Stimulated activated CD4-positive, alpha-beta T cell treated with anti-CD3 and anti-CD28 coated beads, Interleukin-4, amount 100 ng/mL, for 48 hours (primary cell): ENCODE measurements around the gene LAMA5.

Experiments used
- DNase-seq, 2 donors: peaks; one replicate each; pipeline ENCODE4 v3.0.0-alpha.2; 2020; ENCODE audit warnings: low read depth in 2 of 2

LAMA5 gene, protein sequence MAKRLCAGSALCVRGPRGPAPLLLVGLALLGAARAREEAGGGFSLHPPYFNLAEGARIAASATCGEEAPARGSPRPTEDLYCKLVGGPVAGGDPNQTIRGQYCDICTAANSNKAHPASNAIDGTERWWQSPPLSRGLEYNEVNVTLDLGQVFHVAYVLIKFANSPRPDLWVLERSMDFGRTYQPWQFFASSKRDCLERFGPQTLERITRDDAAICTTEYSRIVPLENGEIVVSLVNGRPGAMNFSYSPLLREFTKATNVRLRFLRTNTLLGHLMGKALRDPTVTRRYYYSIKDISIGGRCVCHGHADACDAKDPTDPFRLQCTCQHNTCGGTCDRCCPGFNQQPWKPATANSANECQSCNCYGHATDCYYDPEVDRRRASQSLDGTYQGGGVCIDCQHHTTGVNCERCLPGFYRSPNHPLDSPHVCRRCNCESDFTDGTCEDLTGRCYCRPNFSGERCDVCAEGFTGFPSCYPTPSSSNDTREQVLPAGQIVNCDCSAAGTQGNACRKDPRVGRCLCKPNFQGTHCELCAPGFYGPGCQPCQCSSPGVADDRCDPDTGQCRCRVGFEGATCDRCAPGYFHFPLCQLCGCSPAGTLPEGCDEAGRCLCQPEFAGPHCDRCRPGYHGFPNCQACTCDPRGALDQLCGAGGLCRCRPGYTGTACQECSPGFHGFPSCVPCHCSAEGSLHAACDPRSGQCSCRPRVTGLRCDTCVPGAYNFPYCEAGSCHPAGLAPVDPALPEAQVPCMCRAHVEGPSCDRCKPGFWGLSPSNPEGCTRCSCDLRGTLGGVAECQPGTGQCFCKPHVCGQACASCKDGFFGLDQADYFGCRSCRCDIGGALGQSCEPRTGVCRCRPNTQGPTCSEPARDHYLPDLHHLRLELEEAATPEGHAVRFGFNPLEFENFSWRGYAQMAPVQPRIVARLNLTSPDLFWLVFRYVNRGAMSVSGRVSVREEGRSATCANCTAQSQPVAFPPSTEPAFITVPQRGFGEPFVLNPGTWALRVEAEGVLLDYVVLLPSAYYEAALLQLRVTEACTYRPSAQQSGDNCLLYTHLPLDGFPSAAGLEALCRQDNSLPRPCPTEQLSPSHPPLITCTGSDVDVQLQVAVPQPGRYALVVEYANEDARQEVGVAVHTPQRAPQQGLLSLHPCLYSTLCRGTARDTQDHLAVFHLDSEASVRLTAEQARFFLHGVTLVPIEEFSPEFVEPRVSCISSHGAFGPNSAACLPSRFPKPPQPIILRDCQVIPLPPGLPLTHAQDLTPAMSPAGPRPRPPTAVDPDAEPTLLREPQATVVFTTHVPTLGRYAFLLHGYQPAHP (N-terminal part only)

DNA sequence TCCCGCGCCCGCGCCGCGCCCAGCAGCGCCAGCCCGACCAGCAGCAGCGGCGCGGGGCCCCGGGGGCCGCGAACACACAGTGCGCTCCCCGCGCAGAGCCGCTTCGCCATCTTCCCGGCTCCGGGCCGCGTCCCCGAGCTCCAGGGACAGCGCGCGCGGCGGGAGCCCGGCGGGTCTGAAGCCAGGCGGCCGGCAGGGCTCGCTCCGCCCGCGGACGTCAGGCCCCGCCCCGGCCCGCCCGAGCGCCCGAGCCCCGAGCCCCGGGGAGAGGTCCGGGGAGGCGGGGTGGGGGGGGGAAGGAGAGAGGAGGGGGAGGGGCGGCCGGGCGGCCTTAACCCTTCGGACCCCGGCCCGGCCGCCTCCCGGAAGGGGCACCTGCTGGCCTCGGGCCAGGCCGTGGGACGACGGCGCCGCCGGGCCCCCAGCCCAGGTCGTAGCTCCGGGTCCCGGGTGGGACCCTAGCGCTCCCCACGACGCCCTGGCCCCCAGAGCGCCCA, at the start of gene LAMA5:
Gene LAMA5, minus strand, starts transcription at position 177 of the 497 bp plus-strand sequence. Its CDS starts 67 bp downstream, at position 110.
- DNase-seq, result no peak

DNA sequence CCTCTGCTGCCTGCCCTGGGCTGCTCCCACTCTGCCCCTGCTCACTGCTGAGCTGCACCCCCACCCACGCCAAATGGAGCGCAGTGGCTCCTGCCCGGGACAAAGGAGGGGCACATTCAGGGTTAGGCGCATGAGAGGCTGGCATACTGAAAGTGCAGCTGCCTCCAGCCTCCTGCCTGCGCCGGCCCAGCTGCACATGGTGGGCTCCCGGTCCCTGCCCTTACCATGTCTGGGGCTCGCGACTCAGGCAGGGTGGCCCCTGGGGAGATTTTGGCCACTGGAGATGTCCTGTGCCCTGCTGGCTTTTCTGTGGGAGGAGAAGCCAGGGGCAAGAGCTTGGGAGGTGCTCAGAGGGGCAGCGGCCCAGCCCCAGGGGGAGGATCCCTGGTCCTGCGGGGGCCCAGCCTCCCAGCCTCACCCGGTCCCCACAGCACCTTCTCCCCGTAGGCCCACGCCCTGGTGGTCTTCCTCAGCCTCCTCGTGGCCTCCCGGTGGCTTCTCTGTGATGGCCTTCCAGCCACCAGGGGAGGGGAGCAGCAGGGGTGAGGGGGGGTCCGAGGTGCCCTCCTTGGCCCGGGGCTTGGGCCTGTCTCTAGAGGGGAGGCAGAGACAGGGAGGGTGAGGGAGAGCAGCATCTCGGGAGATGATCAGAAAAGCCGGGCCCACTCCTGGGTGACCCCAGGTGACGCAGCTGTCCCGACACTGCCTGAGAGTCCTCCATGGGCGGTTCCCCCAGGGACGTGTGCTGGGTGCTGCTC, 48.4 kb upstream of the LAMA5 start:
- no peak for DNase-seq

DNA sequence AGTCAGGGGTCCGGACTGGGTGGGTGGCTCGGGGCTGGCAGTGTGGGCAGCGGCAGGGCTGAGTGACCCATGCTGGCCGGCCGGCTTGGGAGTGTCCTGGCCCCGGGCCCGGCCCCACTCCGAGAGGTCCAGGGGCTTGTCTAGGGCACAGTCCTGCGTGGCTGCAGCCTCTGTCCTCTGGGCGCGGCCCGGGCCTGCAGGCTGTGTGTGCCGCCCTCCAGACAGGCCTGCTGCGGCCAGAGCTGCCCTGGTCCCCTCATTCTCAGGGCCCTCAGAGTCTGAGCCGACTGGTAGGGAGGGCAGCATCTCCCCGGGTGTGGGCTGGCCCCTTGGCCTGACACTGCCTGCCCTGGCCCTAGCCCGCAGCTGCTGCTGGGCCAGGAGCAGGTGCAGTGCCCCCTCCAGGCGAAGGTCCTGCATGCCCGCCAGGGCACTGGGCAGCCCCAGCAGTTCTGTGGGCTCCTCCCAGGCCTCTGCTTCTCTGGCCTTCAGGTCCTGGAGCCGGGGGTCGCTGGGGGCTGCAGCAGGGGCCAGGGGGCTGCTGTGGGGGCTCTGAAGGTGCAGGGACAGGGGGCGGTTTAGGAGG, 46.9 kb upstream of the LAMA5 start:
- no peak for DNase-seq

DNA sequence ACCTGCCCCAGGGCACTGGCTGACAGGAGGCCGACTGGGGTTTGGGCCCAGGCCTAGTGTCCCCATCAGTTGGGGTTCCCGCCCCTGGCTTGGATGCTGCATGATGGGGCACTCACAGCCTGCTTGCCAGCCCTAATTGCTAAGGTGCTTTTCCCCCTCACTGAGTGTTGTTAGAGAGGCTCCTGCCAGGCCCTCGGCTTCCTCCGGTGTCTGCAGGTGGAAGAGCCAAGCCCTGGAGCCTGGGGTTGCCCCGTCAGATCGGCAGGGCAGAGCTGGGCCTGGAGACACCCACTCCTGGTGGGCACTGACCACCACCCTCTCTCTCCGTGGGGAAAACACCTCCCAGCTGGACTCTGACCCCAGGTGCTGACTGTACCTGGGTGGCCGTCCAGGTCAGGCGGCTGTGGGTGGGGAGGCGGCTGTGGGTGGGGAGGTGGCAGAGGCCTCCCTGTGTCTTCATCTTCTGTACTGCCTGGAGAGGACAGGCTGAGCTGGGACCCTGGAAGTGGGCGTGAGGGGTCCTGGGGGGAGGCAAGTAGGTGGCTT, 46.0 kb upstream of the LAMA5 start:
- DNase-seq, result no peak

DNA sequence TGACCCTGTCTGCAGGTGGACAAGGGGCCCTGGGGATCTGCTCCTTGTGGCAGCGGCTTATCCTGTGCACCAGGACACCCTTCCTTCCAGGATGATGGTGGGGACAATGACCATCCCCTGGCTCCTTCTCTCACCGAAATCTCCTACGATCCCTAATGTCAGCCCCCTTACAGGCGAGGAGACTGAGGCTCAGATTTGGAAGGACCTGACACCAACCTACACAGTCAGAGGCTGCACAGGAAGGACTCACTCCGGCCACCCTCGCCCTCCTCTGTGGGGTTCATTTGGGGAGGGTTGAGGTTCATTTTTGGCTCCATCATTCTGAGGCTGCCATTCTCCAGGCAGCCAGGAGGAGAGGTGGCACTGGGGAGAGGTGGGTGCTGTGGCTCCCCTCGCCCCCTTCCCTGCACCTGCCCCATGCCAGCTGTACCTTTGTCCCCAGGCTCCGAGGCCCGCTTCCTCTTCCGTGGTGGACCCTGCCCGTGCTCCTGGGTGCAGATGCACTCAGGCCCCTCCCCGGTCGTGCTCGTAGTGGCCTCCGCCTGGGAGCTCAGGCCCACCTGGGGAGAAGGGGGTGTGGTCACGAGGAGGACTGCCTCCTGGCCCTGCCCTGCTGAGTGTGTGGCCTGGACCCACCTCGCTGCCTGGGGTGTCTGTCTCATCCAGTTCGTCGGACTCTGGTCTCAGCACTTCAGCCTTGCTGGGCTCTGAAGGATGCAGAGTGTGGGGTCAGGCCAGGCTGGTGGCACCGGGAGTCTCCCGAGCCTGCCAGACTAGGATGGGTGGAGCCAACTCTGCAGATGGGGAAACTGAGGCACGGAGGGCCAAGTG, 45.3 kb upstream of the LAMA5 start:
- DNase-seq, result no peak

DNA sequence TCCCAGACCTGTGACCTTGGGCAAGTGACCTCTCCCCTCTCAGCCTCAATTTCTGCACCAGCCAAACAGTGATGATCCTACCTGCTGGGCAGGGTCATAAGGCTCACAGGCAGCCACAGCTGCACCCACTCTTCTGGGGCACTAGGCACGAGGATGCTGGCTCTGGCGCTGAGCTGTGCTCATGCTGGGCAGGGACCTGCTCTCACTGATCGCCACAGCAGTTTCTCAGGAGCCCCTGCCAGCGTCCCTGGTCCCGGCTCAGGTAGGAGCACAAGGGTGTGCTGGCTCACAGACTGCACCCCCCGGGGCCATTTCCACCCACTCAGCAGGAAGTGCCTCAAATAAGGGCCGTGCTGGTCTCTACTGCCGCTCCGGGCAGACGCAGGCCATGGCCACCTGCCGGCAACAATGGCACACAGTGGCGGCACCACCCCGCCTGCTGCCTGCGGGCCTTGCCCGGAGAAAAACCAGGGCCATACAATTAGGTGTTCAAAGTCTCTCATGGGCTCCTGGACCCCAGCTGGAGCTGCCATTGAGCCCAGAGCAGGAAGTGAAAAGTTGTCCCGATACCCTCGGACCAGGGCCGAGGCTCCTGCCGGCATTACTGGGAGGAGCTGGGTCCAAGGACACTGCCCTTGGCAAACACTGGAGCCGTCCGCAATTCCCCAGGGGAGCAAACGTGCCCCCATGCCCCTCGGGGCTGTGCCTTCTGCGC, 44.5 kb upstream of the LAMA5 start:
- DNase-seq, result no peak

DNA sequence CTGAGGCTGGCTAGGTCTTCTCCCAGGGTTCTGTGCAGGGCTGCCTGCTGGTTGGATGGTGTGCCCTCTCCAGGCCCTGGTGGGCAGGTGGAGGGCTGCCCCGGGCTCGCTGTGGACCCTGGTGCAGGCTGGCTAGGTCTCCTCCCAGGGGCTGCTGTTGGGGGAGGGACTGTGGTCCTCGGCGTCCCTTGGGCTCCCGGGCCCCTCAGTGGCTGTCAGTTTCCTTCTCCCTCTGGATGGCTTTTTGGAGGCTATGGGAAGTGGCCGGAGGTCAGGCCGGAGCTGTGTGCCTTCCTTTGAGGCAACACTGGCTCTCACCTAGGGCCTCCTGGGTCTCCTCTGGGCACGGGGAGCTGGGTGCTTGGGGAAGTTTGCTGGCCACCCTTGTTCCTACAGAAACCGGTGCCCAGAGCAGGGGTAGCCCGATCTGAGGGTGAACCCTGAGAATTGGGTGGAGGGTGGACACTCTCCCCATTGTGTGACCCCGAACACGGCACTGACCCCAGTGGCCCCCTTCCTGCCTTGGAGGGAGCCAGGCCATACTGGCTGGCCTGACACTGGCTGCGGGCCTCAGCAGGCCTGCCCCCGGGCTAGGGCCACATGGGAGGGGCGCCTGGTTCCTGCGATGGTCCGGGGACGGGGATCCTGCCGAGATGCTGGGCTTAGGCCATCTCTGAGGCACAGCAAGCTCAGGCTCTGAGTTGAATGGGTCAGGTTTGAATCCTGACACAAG, 43.8 kb upstream of the LAMA5 start:
- DNase-seq, result no peak

DNA sequence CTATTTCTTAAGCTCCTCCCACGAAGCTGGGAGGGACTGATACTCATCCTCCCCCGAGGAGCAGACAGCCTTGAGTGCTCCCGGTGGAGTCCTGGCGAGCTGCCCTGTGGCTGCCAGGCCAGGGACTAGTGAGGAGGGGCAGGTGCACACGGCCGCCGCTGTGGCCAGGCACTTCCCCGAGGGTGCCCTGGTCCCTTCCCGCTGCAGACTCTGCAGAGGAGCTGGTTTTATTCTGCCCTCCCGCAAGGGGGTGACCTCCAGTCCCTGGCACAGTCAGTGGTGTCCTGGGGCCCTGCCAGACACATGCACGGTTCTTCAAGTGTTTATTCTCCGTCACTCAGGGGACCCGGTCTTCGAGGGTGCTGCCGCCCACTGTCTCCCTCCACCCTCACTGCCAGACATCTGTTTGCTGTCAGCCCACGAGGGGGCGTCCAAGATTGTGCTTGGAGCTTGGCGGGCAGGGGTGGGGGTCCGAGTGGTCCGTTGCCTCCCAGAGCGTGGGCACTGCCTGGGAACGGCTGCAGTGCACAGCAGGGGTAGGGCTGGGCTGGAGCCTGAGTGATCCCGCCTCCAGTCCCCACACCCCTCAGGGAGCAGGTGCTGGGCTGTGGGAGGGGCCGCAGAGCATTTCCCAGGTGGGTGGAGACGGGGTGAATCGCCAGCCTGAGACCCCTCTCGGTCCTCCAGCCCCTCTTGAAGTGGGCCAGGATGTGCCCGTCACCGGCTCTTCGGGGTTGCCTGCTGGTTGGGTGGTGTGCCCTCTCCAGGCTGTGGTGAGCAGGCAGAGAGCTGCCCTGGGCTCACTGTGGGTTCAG, 43.0 kb upstream of the LAMA5 start:
- DNase-seq, result no peak

DNA sequence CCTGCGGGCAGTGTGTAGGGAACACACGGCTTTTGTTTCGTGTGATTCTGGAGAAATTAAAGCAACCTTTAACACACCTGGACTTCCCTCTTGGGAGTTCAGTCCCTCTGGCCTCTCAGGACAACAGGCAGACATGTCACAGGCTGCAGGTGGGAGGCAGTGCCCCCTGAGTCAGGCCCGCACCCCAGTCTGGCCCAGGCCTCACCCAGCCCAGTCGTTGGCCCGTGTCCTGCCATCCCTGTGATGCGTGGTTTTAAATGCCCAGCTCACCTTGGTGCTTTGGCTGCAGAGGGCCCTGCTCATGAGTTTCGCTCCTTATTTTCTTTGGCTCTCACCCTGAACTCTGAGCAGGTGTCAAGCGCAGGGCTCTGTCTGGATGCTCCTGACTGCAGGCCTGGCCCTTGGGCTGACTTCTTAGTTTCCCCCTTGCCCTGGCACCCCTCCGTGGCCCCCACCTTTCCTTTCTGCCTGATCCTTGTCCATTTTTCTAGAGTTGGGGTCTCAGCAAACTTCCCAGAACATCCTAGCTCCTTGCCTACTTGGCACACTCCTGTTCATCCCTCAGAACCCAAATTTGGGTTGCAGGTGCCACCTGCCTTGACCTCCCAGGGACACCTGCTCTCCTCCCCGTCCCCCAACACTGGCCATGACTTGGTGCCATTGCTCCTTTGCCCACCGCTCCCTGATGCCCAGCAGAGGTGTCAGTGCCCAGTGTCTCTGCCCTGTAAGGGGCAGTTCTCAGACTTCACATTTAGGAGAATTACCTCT, 42.2 kb upstream of the LAMA5 start:
- DNase-seq, result no peak

DNA sequence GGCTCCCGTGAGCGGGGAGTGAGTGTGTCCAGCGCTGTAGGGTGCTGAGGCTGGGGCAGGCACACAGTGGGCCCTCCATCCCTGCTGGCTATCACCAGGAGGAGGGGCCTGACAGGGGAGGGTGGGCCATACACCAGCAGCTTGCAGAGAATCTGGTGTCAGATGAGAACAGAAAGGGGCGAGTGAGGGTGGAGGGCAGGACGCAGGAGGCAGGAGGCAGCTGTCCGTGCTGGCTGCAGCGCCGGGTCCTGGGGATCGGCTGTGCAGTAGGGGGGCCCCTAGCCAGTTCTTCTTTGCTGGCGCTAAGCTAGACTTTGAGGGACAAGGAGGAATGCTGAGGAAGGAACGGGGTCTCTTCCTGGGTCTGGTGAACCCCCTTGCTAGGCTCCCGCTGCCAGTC, 41.5 kb upstream of the LAMA5 start:
- no peak for DNase-seq

DNA sequence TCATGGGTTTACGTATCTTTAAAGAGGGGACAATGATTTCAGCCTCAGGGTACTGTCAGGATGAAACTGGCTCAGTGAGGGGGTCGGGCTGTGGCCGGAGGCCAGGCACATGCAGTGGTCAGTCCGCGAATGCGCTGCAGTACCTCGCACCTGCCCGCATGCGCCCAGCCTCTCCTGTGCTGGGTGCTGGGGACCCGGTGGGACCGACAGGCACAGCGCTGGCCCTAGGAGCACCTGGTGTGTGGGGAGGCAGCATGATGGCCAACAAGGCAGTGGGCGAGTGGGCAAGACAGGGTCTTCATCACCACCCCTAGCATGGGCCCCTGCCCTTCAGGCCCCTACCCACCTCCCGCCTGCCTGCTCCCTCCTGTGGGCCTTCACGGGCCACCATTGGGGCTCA, 40.9 kb upstream of the LAMA5 start:
- DNase-seq, result no peak

DNA sequence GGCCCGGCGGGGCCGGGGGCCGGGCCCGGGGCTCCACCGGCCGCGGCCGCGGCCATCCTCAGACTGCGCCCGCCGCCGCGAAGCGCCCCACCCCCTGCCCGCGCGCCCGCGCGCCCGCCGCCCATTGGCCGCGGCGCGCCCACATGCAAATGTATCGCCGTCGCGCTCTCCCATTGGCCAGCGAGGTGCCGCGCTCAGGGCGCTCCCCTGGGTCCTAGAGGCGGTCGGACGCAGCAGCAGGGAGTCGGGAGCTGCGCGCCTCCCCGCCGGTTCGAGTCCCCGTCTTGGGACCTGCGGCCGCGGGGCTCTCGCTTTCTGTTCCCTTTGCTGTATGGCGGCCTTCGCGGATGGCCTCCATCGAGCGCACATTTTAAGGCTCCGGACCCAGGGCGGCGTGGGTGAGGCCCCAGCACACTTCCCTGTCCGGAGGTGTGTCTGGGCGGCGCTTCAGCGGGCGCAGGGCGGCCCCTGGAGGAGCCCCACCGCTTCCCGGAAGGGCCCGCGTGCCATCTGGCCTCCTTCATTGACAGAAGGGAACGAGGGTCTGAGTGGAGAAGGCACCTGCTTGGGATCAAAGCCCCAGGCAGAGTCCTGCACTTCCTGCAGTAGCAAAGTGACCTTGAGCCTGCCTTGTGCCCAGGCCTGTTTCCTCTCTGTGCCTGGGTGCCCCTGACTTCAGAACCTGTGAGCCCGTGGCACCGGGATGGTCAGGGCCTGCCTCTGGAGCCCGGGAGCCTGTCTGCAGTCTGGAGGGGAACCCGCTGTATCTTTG, 40.3 kb upstream of the LAMA5 start, which contains the start of gene CABLES2:
Gene CABLES2, minus strand, starts transcription at position 65 of the 772 bp plus-strand sequence. Its CDS starts 9 bp downstream, at position 56.
- peak; percentile 83 to 89 for DNase-seq

DNA sequence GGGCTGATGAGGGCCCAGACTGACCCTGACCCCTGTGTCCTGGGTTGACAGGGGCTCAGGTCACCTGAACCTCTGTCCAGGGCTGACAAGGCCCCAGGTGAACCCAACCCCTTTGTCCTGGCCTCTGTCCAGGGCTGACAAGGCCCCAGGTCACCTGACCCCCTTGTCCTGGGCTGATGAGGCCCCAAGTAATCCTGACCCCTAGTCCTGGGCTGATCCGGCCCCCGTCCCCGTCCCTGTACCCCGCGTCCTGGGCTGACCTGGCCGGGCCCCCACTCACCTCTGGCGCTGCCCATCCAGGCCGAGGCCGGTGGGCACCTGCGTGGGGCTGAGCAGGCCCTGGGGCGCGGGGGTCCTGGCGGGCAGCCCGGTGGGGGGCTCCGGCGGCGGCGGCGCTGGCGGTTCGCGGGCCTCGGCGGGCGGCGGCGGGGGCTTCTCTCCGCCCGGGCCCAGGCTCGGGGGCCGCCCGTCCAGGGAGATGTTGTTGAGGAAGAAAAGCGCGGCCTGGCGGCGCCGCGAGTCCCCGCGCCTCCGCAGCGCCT, 39.6 kb upstream of the LAMA5 start:
- DNase-seq, result no peak

DNA sequence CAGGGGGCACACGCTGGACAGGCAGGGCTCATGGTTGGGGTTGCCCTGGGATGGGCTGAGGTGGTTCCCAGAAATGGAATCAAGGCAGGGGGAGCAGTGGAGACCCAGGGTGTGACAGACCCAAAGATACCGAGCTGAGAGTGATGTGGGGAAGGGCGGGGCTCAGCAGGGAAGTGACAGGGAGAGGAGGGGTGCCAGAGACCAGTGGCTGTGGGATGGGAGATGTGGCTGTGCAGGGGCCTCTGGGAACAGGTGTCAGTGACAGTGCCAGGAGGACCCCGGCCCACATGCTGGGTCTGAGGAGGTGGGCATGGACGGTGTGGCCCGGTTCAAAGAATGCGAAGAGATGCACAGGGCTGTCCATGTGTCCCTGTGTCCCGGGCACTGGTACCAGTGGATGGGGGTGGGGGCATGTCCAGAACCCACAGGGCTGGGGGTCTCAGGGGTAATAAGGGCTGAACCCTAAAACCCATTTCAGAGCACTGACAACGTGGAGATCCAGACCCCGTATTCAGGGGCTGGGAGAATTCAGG, 38.9 kb upstream of the LAMA5 start:
- no peak for DNase-seq
